GM12878 (cell line): ENCODE measurements around the gene CRKL. TPM values are rescaled to one million over a fixed set of nuclear protein-coding genes. Genes with fewer than 3 reads are reported as not detected.

Experiments
- ATAC-seq: fragments of 200-7000 bp; cut with Tn5 transposase; 3 replicates; pipeline ENCODE4 v1.9.1; 2020; ENCODE audit warnings: mild to moderate bottlenecking, moderate library complexity
- BruUV-seq: library from RNA; stranded (reverse); fragments of 400-500 nt; replicated peaks from 2 replicates; lab custom pipeline; 2021; lab: Mats Ljungman, UMichigan
- CTCF ChIA-PET: fragments of 300-600 bp; sonication (Branson Sonifier 250); formaldehyde crosslinking; extraction: SDS; loops from one replicate; lab custom pipeline; 2021; ENCODE audit warnings: inconsistent platforms; lab: Yijun Ruan, JAX
- POLR2A ChIA-PET: fragments of 350-600 bp; formaldehyde crosslinking; extraction: SDS; loops from one replicate; lab custom pipeline; 2021; ENCODE audit warnings: inconsistent platforms; lab: Charles Lee
- RAD21 ChIA-PET: fragments of 300-600 bp; sonication (Branson Sonifier 250); formaldehyde crosslinking; loops from one replicate; lab custom pipeline; 2023; ENCODE audit warnings: antibody characterized with exemption; ENCODE audit not compliant: unreplicated experiment; lab: Charles Lee
- SMC1A ChIA-PET: fragments of 300-600 bp; sonication (Branson Sonifier 250); formaldehyde crosslinking; loops from one replicate; lab custom pipeline; 2023; ENCODE audit not compliant: unreplicated experiment, uncharacterized antibody; lab: Charles Lee
- DNase-seq: peaks from one replicate; pipeline ENCODE4 v3.0.0-alpha.2; 2011; ENCODE audit warnings: low read depth, low spot score
- FAIRE-seq: peaks from 3 replicates; lab custom pipeline; 2011; peaks lifted over from hg19 to GRCh38; lab: Jason Lieb, UNC
- H2AFZ ChIP-seq: 2 replicates; pipeline ENCODE4 v1.6.0; 2011; ENCODE audit warnings: low read depth, low read length, control low read depth; ENCODE audit not compliant: control insufficient read depth
- H3K27ac ChIP-seq: 2 replicates; pipeline ENCODE4 v1.5.1; 2011; ENCODE audit warnings: control low read depth; ENCODE audit not compliant: control insufficient read depth, insufficient read depth
- H3K27me3 ChIP-seq, 2 experiments: replicated peaks in 1 of 2; 2 replicates each; pipeline versions ENCODE4 v1.6.0 to v1.6.1; 2011; ENCODE audit warnings: low read length in 1 of 2; ENCODE audit not compliant: control insufficient read depth in 2 of 2, insufficient read depth in 2 of 2
- H3K36me3 ChIP-seq, 2 experiments: 2 replicates each; pipeline ENCODE4 v1.5.1; 2011; ENCODE audit warnings: low read length in 1 of 2; ENCODE audit not compliant: control insufficient read depth in 2 of 2, insufficient read depth in 2 of 2
- H3K4me1 ChIP-seq: 2 replicates; pipeline ENCODE4 v1.6.1; 2011; ENCODE audit warnings: mild to moderate bottlenecking, low read length, moderate library complexity, mixed read lengths; ENCODE audit not compliant: control insufficient read depth, insufficient read depth
- H3K4me2 ChIP-seq: 2 replicates; pipeline ENCODE4 v1.6.0; 2011; ENCODE audit warnings: control low read depth; ENCODE audit not compliant: control insufficient read depth, insufficient read depth
- H3K4me3 ChIP-seq: fragments of 200-600 bp; sonication (generic); 2 replicates; pipeline ENCODE4 v1.5.1; 2016
- H3K79me2 ChIP-seq: 2 replicates; pipeline ENCODE4 v1.6.0; 2011; ENCODE audit warnings: low read length; ENCODE audit not compliant: control insufficient read depth, insufficient read depth
- H3K9ac ChIP-seq: 2 replicates; pipeline ENCODE4 v1.8.0; 2011; ENCODE audit warnings: low read length, control low read depth, mixed read lengths; ENCODE audit not compliant: control insufficient read depth, insufficient read depth
- H3K9me3 ChIP-seq: replicated peaks from 3 replicates; pipeline ENCODE4 v1.5.1; 2011; ENCODE audit warnings: mild to moderate bottlenecking, low read length; ENCODE audit not compliant: control insufficient read depth, insufficient read depth
- H4K20me1 ChIP-seq: 2 replicates; pipeline ENCODE4 v1.6.0; 2011; ENCODE audit not compliant: control insufficient read depth, insufficient read depth
- CEBPB ChIP-seq, 2 experiments: fragments of 150-350 bp in 1 of 2; IDR thresholded peaks; 2 replicates each; pipeline ENCODE4 v1.6.1; 2012 to 2014; ENCODE audit warnings: low read depth in 2 of 2, low read length in 2 of 2, borderline replicate concordance in 1 of 2, inconsistent platforms in 1 of 2
- CREB1 ChIP-seq: IDR thresholded peaks from 2 replicates; pipeline ENCODE4 v1.6.1; 2012; ENCODE audit warnings: low read depth, mild to moderate bottlenecking, inconsistent platforms
- CREM ChIP-seq: IDR thresholded peaks from 2 replicates; pipeline ENCODE4 v1.6.1; 2014; ENCODE audit warnings: antibody characterized with exemption, low read depth
- E2F4 ChIP-seq: IDR thresholded peaks from 2 replicates; pipeline ENCODE4 v1.6.1; 2012; ENCODE audit warnings: low read depth, low read length, improper control_type of control experiment
- ETV6 ChIP-seq, 2 experiments: fragments of 450-650 bp in 1 of 2; IDR thresholded peaks in 1 of 2; conservative IDR thresholded peaks in 1 of 2; 2 replicates each; pipeline ENCODE4 v1.6.1; 2014; ENCODE audit warnings: antibody characterized with exemption in 1 of 2, borderline replicate concordance in 1 of 2, low read depth in 1 of 2, mild to moderate bottlenecking in 1 of 2, moderate library complexity in 1 of 2
- JUND ChIP-seq: IDR thresholded peaks from 2 replicates; pipeline ENCODE4 v1.6.1; 2012; ENCODE audit warnings: low read depth, mild to moderate bottlenecking, low read length, improper control_type of control experiment, moderate library complexity
- MEF2A ChIP-seq: IDR thresholded peaks from 2 replicates; pipeline ENCODE4 v1.6.1; 2011; ENCODE audit warnings: low read depth, mild to moderate bottlenecking, low read length, moderate library complexity; ENCODE audit not compliant: insufficient read depth
- NFXL1 ChIP-seq: fragments of 450-650 bp; IDR thresholded peaks from 2 replicates; pipeline ENCODE4 v1.6.1; 2017; ENCODE audit warnings: antibody characterized with exemption, mild to moderate bottlenecking, borderline replicate concordance
- RAD51 ChIP-seq: fragments of 450-650 bp; IDR thresholded peaks from 2 replicates; pipeline ENCODE4 v1.6.1; 2016; ENCODE audit warnings: moderate library complexity, mild to moderate bottlenecking, inconsistent platforms
- SMARCA5 ChIP-seq: fragments of 450-650 bp; IDR thresholded peaks from 2 replicates; pipeline ENCODE4 v1.6.1; 2017; ENCODE audit warnings: mild to moderate bottlenecking
- ZBTB4 ChIP-seq: fragments of 450-650 bp; formaldehyde crosslinking; IDR thresholded peaks from 2 replicates; pipeline ENCODE4 v1.4.0; 2022; ENCODE audit warnings: mild to moderate bottlenecking, moderate library complexity
- ZNF622 ChIP-seq: fragments of 450-650 bp; IDR thresholded peaks from 2 replicates; pipeline ENCODE4 v1.6.1; 2017; ENCODE audit warnings: mild to moderate bottlenecking, inconsistent platforms
- WGBS: methylation state at CpG from one replicate; pipeline ENCODE4 v1.1.6; 2016; ENCODE audit warnings: low lambda C conversion rate; ENCODE audit not compliant: insufficient replicate concordance, insufficient coverage; ENCODE audit errors: missing lambda C conversion rate; 5-methylcytosine and 5-hydroxymethylcytosine counted together
- in situ Hi-C: fragments of 300-500 bp; cut with MboI; formaldehyde crosslinking; loops from 9 replicates; pipeline ENCODE4 v1.14.3; 2018; ENCODE audit warnings: mixed read lengths
- intact Hi-C: fragments of 100-400 bp; cut with micrococcal nuclease; formaldehyde crosslinking; loops from one replicate; pipeline ENCODE4 v1.14.2; 2022; ENCODE audit not compliant: unreplicated experiment
- polyA plus RNA-seq, 11 experiments: library from polyadenylated mRNA; depleted of rRNA in 4 of 11; unstranded in 6 of 11; stranded (reverse) in 5 of 11; fragments of >200 nt; fragmentation: Nextera tagmentation in 4 of 11; fragmentation: Illumina TruSeq in 1 of 11; extraction: Ambion mirVana in 4 of 11; extraction: Trizol in 1 of 11; gene quantifications; 1 replicate in 1 of 11; 2 replicates in 10 of 11; pipeline versions ENCODE4 v1.2.1 to v1.2.3, GENCODE V29; 2011 to 2016; ENCODE audit warnings: inconsistent platforms in 2 of 11, missing spikeins in 2 of 11, low read depth in 1 of 11
- total RNA-seq, 4 experiments: library from RNA; depleted of rRNA in 3 of 4; stranded (reverse); fragments of >200 nt in 3 of 4; fragmentation: Illumina TruSeq in 1 of 4; extraction: Trizol in 1 of 4; gene quantifications; 2 replicates each; pipeline versions ENCODE4 v1.2.1 to v1.2.3, GENCODE V29; 2013 to 2021
- TF ChIP-seq, protein P1 (sequence below): fragments of 150-350 bp; IDR thresholded peaks from 2 replicates; pipeline ENCODE4 v1.6.1; 2016; ENCODE audit warnings: low read depth, low read length
- TF ChIP-seq, protein P2 (sequence below): IDR thresholded peaks from 2 replicates; pipeline ENCODE4 v1.6.1; 2011; ENCODE audit warnings: borderline replicate concordance, low read depth, mild to moderate bottlenecking, moderate library complexity, mixed read lengths, low read length; ENCODE audit not compliant: insufficient read depth; ENCODE audit errors: extremely low read length

The CRKL gene
- total and polyA plus RNA-seq, 10 of the 15 experiments (the other 5 are each of a cell fraction or from before 2014, with no cell fraction given): 12.6 to 61.2 (median 32.7) TPM

- Histone ChIP-seq H3K9me3 (no peaks in the 10 kb centered on the region; the same call in 2 of the 3 replicates), H3K4me2 (no peak overlapping the region), H4K20me1 (peaks cover 3% of the 10 kb centered on the region), H3K4me3 (no peak overlapping the region), H3K27me3 (no peaks in the 10 kb centered on the region), H3K27ac (no peak overlapping the region), H3K9ac (no peak overlapping the region), H3K79me2 (peaks cover 77% of the 10 kb centered on the region), H3K4me1 (peaks cover 3% of the 10 kb centered on the region), H3K36me3 (peaks cover 7 to 16% of the 10 kb centered on the region in 2 experiments; a peak in 3 of 4 replicates), H2AFZ (no peak overlapping the region)
- DNase-seq (no peak), ATAC-seq (no peak), FAIRE-seq (no peak)
- SMC1A ChIA-PET: no interaction called here
- WGBS: 61% methylated on average over 4 of the region's 4 CpGs
- CTCF ChIA-PET: interaction anchor here (0.9 kb wide), 1 partner anchor 11 kb away, joined by 3 read pairs; no protein-coding TSS in a partner anchor
- POLR2A ChIA-PET: interaction anchor here (0.9 kb wide), 1 partner anchor 9 kb away, joined by 3 read pairs; no protein-coding TSS in a partner anchor
- BruUV-seq: no TSS peak
- RAD21 ChIA-PET: no interaction called here
- in situ Hi-C loops (no loop called here), intact Hi-C loops (no loop called here)
- TF ChIP-seq E2F4 (no peak), NFXL1 (no peak), CREM (no peak), JUND (no peak), ZNF622 (no peak), RAD51 (no peak), ETV6 (conservative IDR thresholded peaks at IDR 0.05 in 1 of 2, IDR thresholded peaks at IDR 0.05 in 1 of 2; ENCODE audit: borderline replicate concordance in 1 of 2, low read depth in 1 of 2) (no peak), CREB1 (no peak), SMARCA5 (no peak), CEBPB (IDR thresholded peaks at IDR 0.05; ENCODE audit: borderline replicate concordance in 1 of 2, low read depth in 2 of 2, low read length in 2 of 2) (no peak), ZBTB4 (CRISPR knock-in tag) (no peak), MEF2A (no peak)
- TF ChIP-seq, protein P1, sequence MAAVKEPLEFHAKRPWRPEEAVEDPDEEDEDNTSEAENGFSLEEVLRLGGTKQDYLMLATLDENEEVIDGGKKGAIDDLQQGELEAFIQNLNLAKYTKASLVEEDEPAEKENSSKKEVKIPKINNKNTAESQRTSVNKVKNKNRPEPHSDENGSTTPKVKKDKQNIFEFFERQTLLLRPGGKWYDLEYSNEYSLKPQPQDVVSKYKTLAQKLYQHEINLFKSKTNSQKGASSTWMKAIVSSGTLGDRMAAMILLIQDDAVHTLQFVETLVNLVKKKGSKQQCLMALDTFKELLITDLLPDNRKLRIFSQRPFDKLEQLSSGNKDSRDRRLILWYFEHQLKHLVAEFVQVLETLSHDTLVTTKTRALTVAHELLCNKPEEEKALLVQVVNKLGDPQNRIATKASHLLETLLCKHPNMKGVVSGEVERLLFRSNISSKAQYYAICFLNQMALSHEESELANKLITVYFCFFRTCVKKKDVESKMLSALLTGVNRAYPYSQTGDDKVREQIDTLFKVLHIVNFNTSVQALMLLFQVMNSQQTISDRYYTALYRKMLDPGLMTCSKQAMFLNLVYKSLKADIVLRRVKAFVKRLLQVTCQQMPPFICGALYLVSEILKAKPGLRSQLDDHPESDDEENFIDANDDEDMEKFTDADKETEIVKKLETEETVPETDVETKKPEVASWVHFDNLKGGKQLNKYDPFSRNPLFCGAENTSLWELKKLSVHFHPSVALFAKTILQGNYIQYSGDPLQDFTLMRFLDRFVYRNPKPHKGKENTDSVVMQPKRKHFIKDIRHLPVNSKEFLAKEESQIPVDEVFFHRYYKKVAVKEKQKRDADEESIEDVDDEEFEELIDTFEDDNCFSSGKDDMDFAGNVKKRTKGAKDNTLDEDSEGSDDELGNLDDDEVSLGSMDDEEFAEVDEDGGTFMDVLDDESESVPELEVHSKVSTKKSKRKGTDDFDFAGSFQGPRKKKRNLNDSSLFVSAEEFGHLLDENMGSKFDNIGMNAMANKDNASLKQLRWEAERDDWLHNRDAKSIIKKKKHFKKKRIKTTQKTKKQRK: no peak
- TF ChIP-seq, protein P2, sequence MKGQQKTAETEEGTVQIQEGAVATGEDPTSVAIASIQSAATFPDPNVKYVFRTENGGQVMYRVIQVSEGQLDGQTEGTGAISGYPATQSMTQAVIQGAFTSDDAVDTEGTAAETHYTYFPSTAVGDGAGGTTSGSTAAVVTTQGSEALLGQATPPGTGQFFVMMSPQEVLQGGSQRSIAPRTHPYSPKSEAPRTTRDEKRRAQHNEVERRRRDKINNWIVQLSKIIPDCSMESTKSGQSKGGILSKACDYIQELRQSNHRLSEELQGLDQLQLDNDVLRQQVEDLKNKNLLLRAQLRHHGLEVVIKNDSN: no peak
Observed at GRCh38 chr22:20931126-20931654, 14.0 kb downstream of the CRKL start.
